Stomach (tissue), 9 donors: ENCODE measurements around the gene P2RX3. TPM values are rescaled to one million over a fixed set of nuclear protein-coding genes. Genes with fewer than 3 reads are reported as not detected.
"Not testable (repeated sequence)": the region's sequence is repeated elsewhere in the genome, so short reads cannot be mapped to it uniquely, and the experiment has no call there.

Experiments used
- DNase-seq, 2 donors: peaks; one replicate each; pipeline versions ENCODE4 v3.0.0 to v3.0.0-alpha.2; 2013 to 2019
- H3K27ac ChIP-seq, 5 donors: fragments of 200-600 bp in 4 of 5; sonication (generic) in 4 of 5; one replicate each; pipeline ENCODE4 v1.5.1; 2013 to 2019; ENCODE audit warnings: mild to moderate bottlenecking in 1 of 5, moderate library complexity in 1 of 5
- H3K27me3 ChIP-seq, 3 donors: fragments of 200-600 bp; sonication (generic); one replicate each; pipeline ENCODE4 v1.5.1; 2017 to 2019; ENCODE audit warnings: mixed run types in 1 of 3
- H3K36me3 ChIP-seq, 4 donors: fragments of 200-600 bp; sonication (generic); 1 replicate in 3 of 4; 2 replicates in 1 of 4; pipeline ENCODE4 v1.5.1; 2016 to 2019
- H3K4me1 ChIP-seq, 4 donors: fragments of 200-600 bp; sonication (generic); one replicate each; pipeline ENCODE4 v1.5.1; 2016 to 2019
- H3K4me3 ChIP-seq, 4 donors: fragments of 200-600 bp; sonication (generic) in 3 of 4; one replicate each; pipeline ENCODE4 v1.5.1; 2016 to 2019; ENCODE audit warnings: mild to moderate bottlenecking in 1 of 4
- H3K9me3 ChIP-seq, 4 donors: fragments of 200-600 bp; sonication (generic); one replicate each; pipeline ENCODE4 v1.5.1; 2016 to 2019
- EP300 ChIP-seq: sonication (generic); formaldehyde crosslinking; IDR thresholded peaks from one replicate; pipeline ENCODE4 v1.6.1; 2017; ENCODE audit warnings: antibody characterized with exemption
- POLR2A ChIP-seq, 4 donors: fragments of 450-650 bp; IDR thresholded peaks; one replicate each; pipeline ENCODE4 v1.6.1; 2016; ENCODE audit warnings: antibody characterized with exemption in 4 of 4, control low read depth in 2 of 4, mild to moderate bottlenecking in 1 of 4, moderate library complexity in 1 of 4
- POLR2AphosphoS5 ChIP-seq, 3 donors: sonication (generic); formaldehyde crosslinking; IDR thresholded peaks; one replicate each; pipeline ENCODE4 v1.6.1; 2016; ENCODE audit warnings: antibody characterized with exemption in 3 of 3
- WGBS, 5 donors: extraction: QIAGEN DNeasy Blood & Tissue Kit in 3 of 5; methylation state at CpG; one replicate each; pipeline versions ENCODE4 v1.1.5 to v1.1.7; 2013 to 2018; 5-methylcytosine and 5-hydroxymethylcytosine counted together
- intact Hi-C: fragments of 100-400 bp; cut with DNase I; formaldehyde crosslinking; loops from one replicate; pipeline ENCODE4 v1.15.1; 2023; ENCODE audit warnings: low total_unique reads
- polyA plus RNA-seq, 3 donors: library from polyadenylated mRNA; stranded (reverse); fragments of 200-250 nt; gene quantifications; one replicate each; pipeline ENCODE4 v1.2.3, GENCODE V29; 2013
- total RNA-seq, 5 donors: library from RNA; depleted of rRNA; stranded (reverse); fragments of >200 nt; gene quantifications; one replicate each; pipeline versions ENCODE4 v1.1.0 to v1.2.3, GENCODE V29; 2014 to 2016
- TF ChIP-seq, protein P1 (sequence below), 7 experiments: fragments of 450-650 bp in 4 of 7; fragments of 200-600 bp in 3 of 7; sonication (generic) in 3 of 7; IDR thresholded peaks; one replicate each; pipeline ENCODE4 v1.5.1; 2016 to 2019; ENCODE audit warnings: antibody characterized with exemption in 7 of 7, control low read depth in 2 of 7, mild to moderate bottlenecking in 1 of 7
- donor health status: healthy with polysubstance abuse.
- donor health status: Bipolar disorder and iron deficiency.
- donor health status: healthy.

The P2RX3 gene
- total and polyA plus RNA-seq, 8 donors: 0.18 to 1.7 TPM; not detected in 6

DNA sequence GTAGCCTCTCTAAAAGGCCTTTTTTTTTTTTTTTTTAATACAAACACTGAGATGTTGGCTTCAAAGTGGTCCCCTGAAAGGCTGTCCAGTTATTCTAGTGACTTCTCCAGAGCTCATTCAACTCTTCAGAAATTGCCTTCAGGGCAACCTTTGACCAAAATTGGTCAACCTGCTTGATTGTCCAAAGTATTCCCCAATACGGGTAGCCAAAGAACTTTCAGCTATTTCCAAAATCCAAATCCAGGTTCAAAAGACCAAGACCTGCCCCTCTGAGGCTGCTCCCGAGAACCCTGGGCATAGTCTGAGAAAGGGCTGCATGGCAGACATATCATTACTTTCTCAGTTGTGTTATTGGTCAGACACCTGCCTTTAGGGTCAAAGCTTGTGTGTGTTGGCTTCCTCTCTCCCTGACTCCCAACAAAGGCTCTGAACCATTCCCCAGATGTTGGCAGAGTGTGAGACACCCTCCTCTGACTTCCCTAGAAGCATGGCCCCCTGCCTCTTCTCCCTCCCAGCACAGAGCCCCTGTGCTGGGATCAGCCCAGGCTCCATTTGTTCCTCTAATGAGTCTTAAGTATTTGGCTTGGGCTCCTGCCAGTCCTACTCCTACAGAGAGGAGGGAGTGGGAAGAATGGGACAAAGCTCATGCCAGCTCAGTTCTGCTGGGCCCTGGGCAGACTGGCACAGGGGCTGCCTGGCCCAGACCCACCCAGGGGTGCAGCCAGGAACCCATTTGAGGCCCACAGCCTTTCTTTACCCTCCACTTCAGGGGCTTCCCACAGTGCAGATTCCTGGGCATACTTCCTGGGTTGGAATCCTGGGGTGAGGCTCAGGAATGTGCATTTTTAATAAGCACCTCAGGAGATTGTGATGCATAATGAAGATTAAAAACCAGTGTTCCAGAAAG, 43.7 kb upstream of the P2RX3 start:
- Histone ChIP-seq H3K27me3 (no peaks in the 10 kb centered on the region), H3K4me3 (no peak overlapping the region), H3K9me3 (peaks cover 0 to 10% (median 7%) of the 10 kb centered on the region in 4 donors), H3K36me3 (peaks cover 11 to 31% (median 26%) of the 10 kb centered on the region in 4 donors), H3K27ac (peak overlapping the region; percentile 55 to 67 (median 60)), H3K4me1 (peaks cover 25 to 35% (median 31%) of the 10 kb centered on the region in 4 donors)
- peak; percentile 75 to 81 for DNase-seq
- intact Hi-C loops: no loop called here
- TF ChIP-seq POLR2AphosphoS5 (IDR thresholded peaks at IDR 0.05): peak in 1 of 3 donors; percentile 55
- no peak for TF ChIP-seq POLR2A (IDR thresholded peaks at IDR 0.05)
- TF ChIP-seq, protein P1, sequence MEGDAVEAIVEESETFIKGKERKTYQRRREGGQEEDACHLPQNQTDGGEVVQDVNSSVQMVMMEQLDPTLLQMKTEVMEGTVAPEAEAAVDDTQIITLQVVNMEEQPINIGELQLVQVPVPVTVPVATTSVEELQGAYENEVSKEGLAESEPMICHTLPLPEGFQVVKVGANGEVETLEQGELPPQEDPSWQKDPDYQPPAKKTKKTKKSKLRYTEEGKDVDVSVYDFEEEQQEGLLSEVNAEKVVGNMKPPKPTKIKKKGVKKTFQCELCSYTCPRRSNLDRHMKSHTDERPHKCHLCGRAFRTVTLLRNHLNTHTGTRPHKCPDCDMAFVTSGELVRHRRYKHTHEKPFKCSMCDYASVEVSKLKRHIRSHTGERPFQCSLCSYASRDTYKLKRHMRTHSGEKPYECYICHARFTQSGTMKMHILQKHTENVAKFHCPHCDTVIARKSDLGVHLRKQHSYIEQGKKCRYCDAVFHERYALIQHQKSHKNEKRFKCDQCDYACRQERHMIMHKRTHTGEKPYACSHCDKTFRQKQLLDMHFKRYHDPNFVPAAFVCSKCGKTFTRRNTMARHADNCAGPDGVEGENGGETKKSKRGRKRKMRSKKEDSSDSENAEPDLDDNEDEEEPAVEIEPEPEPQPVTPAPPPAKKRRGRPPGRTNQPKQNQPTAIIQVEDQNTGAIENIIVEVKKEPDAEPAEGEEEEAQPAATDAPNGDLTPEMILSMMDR (IDR thresholded peaks at IDR 0.05): no peak
- WGBS, 5 donors: 52 to 73% (median 63%) methylated on average over 2 of the region's 2 CpGs

DNA sequence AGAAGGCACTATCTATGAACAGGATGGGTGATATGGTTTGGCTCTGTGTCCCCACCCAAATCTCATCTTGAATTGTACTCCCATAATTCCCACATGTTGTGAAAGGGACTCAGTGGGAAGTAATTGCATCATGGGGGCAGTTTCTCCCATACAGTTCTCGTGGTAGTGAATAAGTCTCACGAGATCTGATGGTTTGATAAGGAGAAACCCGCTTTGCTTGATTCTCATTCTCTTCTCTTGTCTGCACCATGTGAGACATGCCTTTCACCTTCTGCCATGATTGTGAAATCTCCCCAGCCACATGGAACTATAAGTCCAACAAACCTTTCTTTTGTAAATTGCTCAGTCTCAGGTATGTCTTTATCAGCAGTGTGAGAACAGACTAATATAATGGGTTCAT, 41.9 kb upstream of the P2RX3 start:
- Histone ChIP-seq H3K4me1 (peaks cover 21 to 32% (median 29%) of the 10 kb centered on the region in 4 donors), H3K9me3 (peaks cover 0 to 18% (median 15%) of the 10 kb centered on the region in 4 donors), H3K36me3 (peaks cover 28 to 48% (median 43%) of the 10 kb centered on the region in 4 donors), H3K27ac (peak overlapping the region in 1 of 5 donors; percentile 61)
- DNase-seq, intact Hi-C loops, H3K4me3 ChIP-seq, H3K27me3 ChIP-seq: not testable (repeated sequence)
- 80 to 95% (median 90%) methylated on average over 3 of the region's 3 CpGs for WGBS, 5 donors

DNA sequence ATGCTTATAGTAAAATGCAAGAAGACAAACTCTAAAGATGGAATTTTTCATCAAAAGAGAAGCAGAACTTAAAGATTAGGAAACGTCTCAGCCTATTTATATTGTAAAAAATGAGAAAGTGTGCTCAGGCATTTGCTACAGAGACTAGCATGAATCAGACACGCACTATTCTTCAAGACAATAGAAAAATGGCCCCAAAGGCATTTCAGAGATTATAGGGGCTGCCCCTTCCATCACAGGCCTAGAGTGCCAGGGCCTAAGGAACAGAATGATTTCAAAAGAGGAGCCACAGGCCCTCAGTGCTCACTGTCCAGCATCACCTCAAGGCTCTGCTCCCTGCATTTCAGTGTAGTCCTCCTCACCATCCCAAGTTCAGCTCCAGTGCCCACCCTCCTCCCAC, 40.9 kb upstream of the P2RX3 start:
- TF ChIP-seq, protein P1 (IDR thresholded peaks at IDR 0.05): no peak
- no peak for TF ChIP-seq EP300
- TF ChIP-seq POLR2A (IDR thresholded peaks at IDR 0.05): no peak
- no peak for TF ChIP-seq POLR2AphosphoS5 (IDR thresholded peaks at IDR 0.05)
- no peak overlapping the region for H3K4me3 ChIP-seq
- intact Hi-C loops: no loop called here
- 82 to 95% (median 88%) methylated on average over 2 of the region's 2 CpGs for WGBS, 5 donors
- no peak overlapping the region for H3K27ac ChIP-seq
- no peaks in the 10 kb centered on the region for H3K27me3 ChIP-seq
- H3K9me3 ChIP-seq: peaks cover 0 to 18% (median 15%) of the 10 kb centered on the region in 4 donors
- no peak for DNase-seq
- H3K4me1 ChIP-seq: peaks cover 21 to 32% (median 29%) of the 10 kb centered on the region in 4 donors
- H3K36me3 ChIP-seq: peaks cover 38 to 58% (median 53%) of the 10 kb centered on the region in 4 donors

DNA sequence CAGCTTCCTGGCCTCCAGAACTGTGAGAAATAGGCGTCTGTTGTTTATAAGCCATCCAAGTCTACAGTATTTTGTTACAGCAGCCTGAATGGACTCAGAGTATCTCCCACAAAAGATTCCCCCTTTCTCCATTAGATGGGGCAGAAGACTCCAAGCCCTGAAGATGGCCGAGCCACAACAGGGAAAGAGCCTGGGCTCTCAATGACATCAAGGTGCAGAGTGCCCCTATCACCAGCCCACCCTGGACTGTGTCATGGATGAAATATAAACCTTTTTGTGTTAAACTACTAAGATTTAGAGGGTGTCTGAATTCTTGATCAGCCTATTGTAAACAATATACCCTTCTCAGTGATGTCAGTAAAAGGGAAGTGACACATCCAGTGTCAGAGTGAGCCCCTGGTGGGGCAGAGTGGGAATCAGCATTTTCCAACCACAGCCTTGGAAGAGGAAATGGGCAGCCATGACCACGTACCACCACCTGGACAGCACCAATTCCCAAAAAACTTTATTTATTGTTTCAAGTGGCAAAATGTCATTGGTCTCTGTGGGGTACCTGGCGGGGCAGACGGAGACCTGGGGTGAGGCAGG, 38.9 kb upstream of the P2RX3 start:
- no peak overlapping the region for H3K4me3 ChIP-seq
- intact Hi-C loops: no loop called here
- H3K27ac ChIP-seq: no peak overlapping the region
- 92 to 100% (median 95%) methylated on average over 5 of the region's 5 CpGs for WGBS, 5 donors
- no peak for DNase-seq
- H3K36me3 ChIP-seq: peaks cover 50 to 72% (median 68%) of the 10 kb centered on the region in 4 donors
- H3K27me3 ChIP-seq: no peaks in the 10 kb centered on the region
- peaks cover 14 to 25% (median 23%) of the 10 kb centered on the region in 4 donors for H3K4me1 ChIP-seq
- peaks cover 0 to 18% (median 15%) of the 10 kb centered on the region in 4 donors for H3K9me3 ChIP-seq
- TF ChIP-seq, protein P1 (IDR thresholded peaks at IDR 0.05): no peak
- TF ChIP-seq POLR2A (IDR thresholded peaks at IDR 0.05) (no peak), EP300 (no peak), POLR2AphosphoS5 (IDR thresholded peaks at IDR 0.05) (no peak)
